Measurements from ENCODE around the gene KAT7.

The KAT7 gene

DNA sequence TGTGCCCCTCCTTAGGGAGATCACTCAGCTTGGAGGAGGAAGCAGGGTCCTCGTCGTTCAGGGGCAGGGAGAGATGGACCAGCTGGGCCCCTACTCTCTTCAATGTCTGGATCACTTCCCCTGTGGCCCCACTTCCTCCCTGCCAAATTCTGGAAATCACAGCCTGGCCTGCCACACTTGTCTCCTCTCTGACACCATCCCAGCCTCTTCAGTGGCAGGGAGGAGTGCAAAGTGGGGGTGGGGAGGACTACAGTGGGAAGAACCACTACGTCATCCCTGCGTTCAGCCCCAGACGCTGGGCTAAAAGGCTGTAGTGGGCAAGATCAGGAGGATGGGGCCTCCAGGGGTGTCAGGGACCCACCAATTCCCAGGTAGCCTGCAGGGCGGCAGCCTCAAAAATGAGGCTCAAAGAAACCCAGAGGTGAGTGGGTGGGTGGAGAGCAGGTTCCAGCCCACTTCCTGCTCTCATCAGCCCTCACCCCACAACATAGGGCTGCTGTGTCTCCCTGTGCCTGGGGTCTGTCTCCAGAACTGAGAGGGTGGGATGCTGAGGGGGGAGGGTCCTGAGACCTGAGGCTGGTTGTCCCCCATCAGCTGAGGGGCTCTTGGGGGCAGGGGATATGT is 84.4 kb downstream of the KAT7 start:
- TF ChIP-seq, protein P1, sequence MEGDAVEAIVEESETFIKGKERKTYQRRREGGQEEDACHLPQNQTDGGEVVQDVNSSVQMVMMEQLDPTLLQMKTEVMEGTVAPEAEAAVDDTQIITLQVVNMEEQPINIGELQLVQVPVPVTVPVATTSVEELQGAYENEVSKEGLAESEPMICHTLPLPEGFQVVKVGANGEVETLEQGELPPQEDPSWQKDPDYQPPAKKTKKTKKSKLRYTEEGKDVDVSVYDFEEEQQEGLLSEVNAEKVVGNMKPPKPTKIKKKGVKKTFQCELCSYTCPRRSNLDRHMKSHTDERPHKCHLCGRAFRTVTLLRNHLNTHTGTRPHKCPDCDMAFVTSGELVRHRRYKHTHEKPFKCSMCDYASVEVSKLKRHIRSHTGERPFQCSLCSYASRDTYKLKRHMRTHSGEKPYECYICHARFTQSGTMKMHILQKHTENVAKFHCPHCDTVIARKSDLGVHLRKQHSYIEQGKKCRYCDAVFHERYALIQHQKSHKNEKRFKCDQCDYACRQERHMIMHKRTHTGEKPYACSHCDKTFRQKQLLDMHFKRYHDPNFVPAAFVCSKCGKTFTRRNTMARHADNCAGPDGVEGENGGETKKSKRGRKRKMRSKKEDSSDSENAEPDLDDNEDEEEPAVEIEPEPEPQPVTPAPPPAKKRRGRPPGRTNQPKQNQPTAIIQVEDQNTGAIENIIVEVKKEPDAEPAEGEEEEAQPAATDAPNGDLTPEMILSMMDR (conservative IDR thresholded peaks at IDR 0.05; ENCODE audit: low read length) = no peak
- H3K4me3 ChIP-seq (ENCODE audit: low read length) = no peak overlapping the region
- DNase-seq (ENCODE audit: low read depth) = no peak

DNA sequence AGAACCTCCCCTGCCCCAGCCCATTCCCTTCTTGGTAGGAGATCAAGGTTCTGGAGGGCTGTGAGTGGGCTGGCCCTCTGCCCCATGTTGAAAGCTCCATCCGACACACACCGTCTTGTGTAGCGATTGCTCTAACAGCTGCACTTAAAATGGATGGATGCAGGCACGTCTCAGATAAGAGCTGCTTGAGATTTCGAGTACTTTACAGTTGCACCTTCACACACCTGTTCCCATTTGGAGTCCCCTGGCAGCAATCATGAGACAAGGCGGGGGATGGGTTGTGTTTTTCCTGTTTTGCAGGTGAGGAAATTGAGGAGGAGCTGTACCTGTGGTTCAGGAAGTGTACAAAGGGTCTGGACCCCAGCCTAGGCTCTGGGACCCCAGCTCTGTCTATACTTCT is 85.0 kb downstream of the KAT7 start:
- no peak overlapping the region for H3K4me3 ChIP-seq (ENCODE audit: low read length)
- no peak for DNase-seq (ENCODE audit: low read depth)
- TF ChIP-seq, protein P1 (conservative IDR thresholded peaks at IDR 0.05; ENCODE audit: low read length) = no peak

DNA sequence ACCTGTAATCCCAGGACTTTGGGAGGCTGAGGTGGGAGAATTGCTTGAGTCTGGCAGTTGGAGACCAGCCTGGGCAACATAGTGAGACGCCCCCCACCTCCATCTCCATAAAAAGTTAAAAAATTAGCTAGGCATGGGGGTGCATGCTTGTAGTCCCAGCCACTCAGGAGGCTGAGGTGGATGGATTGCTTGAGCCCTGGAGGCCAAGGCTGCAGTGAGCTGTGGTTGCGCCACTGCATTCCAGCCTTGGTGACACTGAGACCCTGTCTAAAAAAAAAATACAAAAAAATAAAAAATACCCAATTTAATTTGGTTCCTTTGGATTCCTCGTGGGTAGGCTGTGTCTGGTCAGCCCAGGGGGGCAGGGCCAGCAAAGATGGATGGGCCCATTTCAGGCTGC is 85.4 kb downstream of the KAT7 start:
- H3K4me3 ChIP-seq (ENCODE audit: low read length) = no peak overlapping the region
- TF ChIP-seq, protein P1 (conservative IDR thresholded peaks at IDR 0.05; ENCODE audit: low read length) = no peak
- no peak for DNase-seq (ENCODE audit: low read depth)

DNA sequence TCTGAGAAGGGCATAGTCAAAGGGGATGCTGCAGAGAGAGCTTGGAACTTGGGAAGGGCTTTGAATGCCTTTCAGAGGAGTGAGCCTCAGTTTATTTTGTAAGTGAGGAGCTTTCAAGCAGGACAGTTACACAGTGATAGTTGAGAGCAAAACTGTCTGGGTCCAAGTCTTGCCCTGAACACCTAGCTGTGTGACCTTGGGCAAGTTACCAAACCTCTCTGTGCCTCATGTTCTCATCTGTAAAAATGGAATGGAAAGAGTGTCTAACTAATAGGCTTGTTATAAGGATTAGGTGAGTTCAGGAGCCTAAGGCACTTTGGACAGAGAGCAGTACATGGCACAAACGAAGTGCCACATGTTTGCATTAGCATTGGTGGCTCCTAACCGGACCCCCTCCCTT is 86.4 kb downstream of the KAT7 start:
- TF ChIP-seq, protein P1 (conservative IDR thresholded peaks at IDR 0.05; ENCODE audit: low read length) = no peak
- DNase-seq (ENCODE audit: low read depth) = no peak
- no peak overlapping the region for H3K4me3 ChIP-seq (ENCODE audit: low read length)

DNA sequence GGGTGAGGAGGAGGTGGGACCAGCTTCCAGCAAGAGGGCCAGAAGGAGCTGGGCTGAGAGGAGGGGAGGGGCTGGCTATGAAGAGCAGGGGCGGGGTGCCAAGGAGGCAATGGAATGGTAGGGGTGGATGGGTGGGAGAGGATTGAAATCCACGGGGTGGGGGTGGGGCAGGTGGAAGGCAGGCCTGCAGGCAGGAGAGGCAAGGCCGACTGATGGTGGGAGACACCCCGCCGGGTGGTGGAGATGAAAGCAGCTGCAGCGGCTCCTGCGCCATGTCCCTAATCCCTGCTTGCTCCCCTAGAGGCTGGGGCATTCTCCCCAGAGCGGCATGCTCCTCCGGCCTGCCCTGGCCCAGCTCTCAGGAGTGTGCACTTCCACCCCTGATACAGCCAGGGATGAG is 87.2 kb downstream of the KAT7 start:
- TF ChIP-seq, protein P1 (conservative IDR thresholded peaks at IDR 0.05; ENCODE audit: low read length) = no peak
- no peak for DNase-seq (ENCODE audit: low read depth)
- H3K4me3 ChIP-seq (ENCODE audit: low read length) = no peak overlapping the region

DNA sequence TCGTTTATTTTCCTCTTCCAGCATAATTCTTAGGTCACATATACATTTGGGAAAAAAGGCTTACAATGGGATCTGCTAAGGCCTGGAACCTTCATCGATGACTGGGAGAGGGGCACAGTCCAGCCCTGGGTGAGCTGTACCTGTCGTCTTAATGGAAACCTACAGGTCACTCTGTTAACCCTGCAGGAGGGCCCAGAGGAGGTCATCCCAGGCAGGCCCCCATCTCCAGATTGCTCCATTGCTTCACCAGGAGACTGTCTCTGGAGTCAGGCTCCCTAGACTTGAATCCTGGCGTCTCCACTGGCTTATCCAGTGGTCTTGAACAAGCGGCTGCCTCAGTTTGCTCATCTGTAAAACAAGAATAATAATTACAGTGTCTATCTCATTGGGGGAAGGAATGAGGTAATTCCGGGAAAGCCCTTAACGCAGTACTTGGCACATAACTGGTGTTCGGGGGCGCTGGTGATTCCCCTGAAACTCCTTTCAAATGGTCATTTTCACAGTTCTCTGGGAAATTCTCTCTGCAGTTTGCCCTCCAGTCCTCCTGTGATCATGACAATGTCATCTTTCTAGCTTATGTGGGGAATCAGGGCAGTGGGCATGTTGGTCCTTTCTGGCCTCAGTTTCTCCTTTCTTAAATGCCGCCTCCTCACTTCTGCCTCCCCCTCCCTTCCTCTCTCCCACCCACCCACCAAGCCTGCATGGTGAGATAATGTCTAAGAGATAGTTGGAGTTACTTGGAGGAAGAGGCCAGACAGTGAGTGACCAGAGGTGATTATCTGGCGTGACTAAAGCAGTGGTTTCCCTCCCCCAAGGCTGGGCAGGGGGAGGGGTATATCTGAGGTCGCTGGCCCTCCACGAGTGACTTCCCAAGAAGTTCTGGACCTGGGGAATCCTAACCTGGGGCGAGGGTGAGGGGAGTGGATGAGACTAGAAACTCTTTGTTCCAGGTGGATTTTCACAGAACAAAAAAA is 90.7 kb downstream of the KAT7 start:
- TF ChIP-seq, protein P1 (conservative IDR thresholded peaks at IDR 0.05; ENCODE audit: low read length) = no peak
- H3K4me3 ChIP-seq (ENCODE audit: low read length) = no peak overlapping the region
- DNase-seq (ENCODE audit: low read depth) = no peak
